IgD-negative memory B cell (primary cell): Measurements from ENCODE around the gene LIPA. TPM values are rescaled to one million over a fixed set of nuclear protein-coding genes. Genes with fewer than 3 reads are reported as not detected.

Experiments used
- polyA plus RNA-seq: library from polyadenylated mRNA; unstranded; fragments of 300-500 nt; fragmentation: Illumina TruSeq; gene quantifications from one replicate; pipeline ENCODE4 v1.2.3, GENCODE V29; 2021

Gene LIPA
- polyA plus RNA-seq, 1 donor from 2014 or later = 73.9 TPM

Other genes with a start within 250 kb of the LIPA start
- gene CH25H, start 44.5 kb downstream of the LIPA start, polyA plus RNA-seq = not detected
- 13.6 TPM for gene IFIT2, start 50.3 kb upstream of the LIPA start, polyA plus RNA-seq
- gene IFIT3, start 76.2 kb upstream of the LIPA start, polyA plus RNA-seq = 16.9 TPM
- not detected for gene IFIT1B, start 126.3 kb upstream of the LIPA start, polyA plus RNA-seq
- 8.5 TPM for gene IFIT1, start 140.8 kb upstream of the LIPA start, polyA plus RNA-seq
- 17.3 TPM for gene IFIT5, start 162.8 kb upstream of the LIPA start, polyA plus RNA-seq